ENCODE measurements around the gene SLAMF1.

GRCh38 chr1:160644399-160644798, 2.4 kb downstream of the SLAMF1 start:
- TF ChIP-seq CTCF (IDR thresholded peaks at IDR 0.05) (no peak), POLR2AphosphoS5 (IDR thresholded peaks at IDR 0.05) (no peak), POLR2A (IDR thresholded peaks at IDR 0.05; ENCODE audit: low read depth) (no peak), EP300 (IDR thresholded peaks at IDR 0.05) (no peak)
